OCI-LY1 (cell line): Measurements from ENCODE around the gene CDK9.

Source experiments
- EZH2 ChIP-seq: fragments of 200-600 bp; sonication (generic), shearing (Covaris generic); IDR thresholded peaks from 2 replicates; pipeline ENCODE4 v1.8.0; 2017; ENCODE audit warnings: borderline replicate concordance, mixed run types, mild to moderate bottlenecking, antibody characterized with exemption, low read length, moderate library complexity, mixed read lengths
- TF ChIP-seq, protein P1 (sequence below): fragments of 200-600 bp; sonication (generic), shearing (Covaris generic); IDR thresholded peaks from 2 replicates; pipeline ENCODE4 v1.5.1; 2017; ENCODE audit warnings: mild to moderate bottlenecking, antibody characterized with exemption, low read length, moderate library complexity, mixed read lengths

GRCh38 chr9:127793093-127793708 lies 7.4 kb downstream of the CDK9 start:
- TF ChIP-seq, protein P1, sequence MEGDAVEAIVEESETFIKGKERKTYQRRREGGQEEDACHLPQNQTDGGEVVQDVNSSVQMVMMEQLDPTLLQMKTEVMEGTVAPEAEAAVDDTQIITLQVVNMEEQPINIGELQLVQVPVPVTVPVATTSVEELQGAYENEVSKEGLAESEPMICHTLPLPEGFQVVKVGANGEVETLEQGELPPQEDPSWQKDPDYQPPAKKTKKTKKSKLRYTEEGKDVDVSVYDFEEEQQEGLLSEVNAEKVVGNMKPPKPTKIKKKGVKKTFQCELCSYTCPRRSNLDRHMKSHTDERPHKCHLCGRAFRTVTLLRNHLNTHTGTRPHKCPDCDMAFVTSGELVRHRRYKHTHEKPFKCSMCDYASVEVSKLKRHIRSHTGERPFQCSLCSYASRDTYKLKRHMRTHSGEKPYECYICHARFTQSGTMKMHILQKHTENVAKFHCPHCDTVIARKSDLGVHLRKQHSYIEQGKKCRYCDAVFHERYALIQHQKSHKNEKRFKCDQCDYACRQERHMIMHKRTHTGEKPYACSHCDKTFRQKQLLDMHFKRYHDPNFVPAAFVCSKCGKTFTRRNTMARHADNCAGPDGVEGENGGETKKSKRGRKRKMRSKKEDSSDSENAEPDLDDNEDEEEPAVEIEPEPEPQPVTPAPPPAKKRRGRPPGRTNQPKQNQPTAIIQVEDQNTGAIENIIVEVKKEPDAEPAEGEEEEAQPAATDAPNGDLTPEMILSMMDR, result no peak
- no peak for TF ChIP-seq EZH2
